Gastroesophageal sphincter (tissue), 3 donors: ENCODE results near the gene SLC4A4.

Source experiments
- CTCF ChIP-seq, 4 experiments: fragments of 200-600 bp in 2 of 4; fragments of 450-650 bp in 2 of 4; sonication (generic) in 1 of 4; IDR thresholded peaks; one replicate each; pipeline ENCODE4 v1.5.1; 2017 to 2019; ENCODE audit warnings: antibody characterized with exemption in 4 of 4, mild to moderate bottlenecking in 2 of 4, moderate library complexity in 2 of 4
- EP300 ChIP-seq: sonication (generic); formaldehyde crosslinking; IDR thresholded peaks from one replicate; pipeline ENCODE4 v1.6.1; 2017; ENCODE audit warnings: antibody characterized with exemption, mild to moderate bottlenecking
- POLR2AphosphoS5 ChIP-seq: sonication (generic); formaldehyde crosslinking; IDR thresholded peaks from one replicate; pipeline ENCODE4 v1.6.1; 2017; ENCODE audit warnings: antibody characterized with exemption

GRCh38 chr4:71411981-71412380, 73.2 kb downstream of the SLC4A4 start:
- TF ChIP-seq CTCF (IDR thresholded peaks at IDR 0.05) (no peak), POLR2AphosphoS5 (no peak), EP300 (no peak)
